H1 (cell line): ENCODE data around the gene TRAF3. TPM values are rescaled to one million over a fixed set of nuclear protein-coding genes. Genes with fewer than 3 reads are reported as not detected.

Source experiments
- CTCF ChIA-PET: fragments of 300-600 bp; sonication (Branson Sonifier 250); formaldehyde crosslinking; loops from one replicate; lab custom pipeline; 2021; ENCODE audit not compliant: partially characterized antibody; lab: Charles Lee
- POLR2A ChIA-PET: fragments of 300-600 bp; sonication (Branson Sonifier 250); formaldehyde crosslinking; loops from one replicate; lab custom pipeline; 2021; ENCODE audit warnings: inconsistent platforms; ENCODE audit not compliant: partially characterized antibody; lab: Charles Lee
- DNase-seq, 2 experiments: peaks; one replicate each; pipeline versions ENCODE4 v3.0.0 to v3.0.0-alpha.2; 2010 to 2022; ENCODE audit warnings: low spot score in 2 of 2, low read depth in 1 of 2, mixed read lengths in 1 of 2
- FAIRE-seq: peaks from 2 replicates; lab custom pipeline; 2011; peaks lifted over from hg19 to GRCh38; lab: Jason Lieb, UNC
- H2AFZ ChIP-seq: 2 replicates; pipeline ENCODE4 v1.8.1; 2012; ENCODE audit warnings: low read length, inconsistent platforms
- H2AK5ac ChIP-seq: 2 replicates; pipeline ENCODE4 v1.6.1; 2013; ENCODE audit warnings: low read depth, low read length
- H2BK120ac ChIP-seq: replicated peaks from 2 replicates; pipeline ENCODE3; 2013; ENCODE audit warnings: low read depth, low read length, inconsistent platforms
- H2BK12ac ChIP-seq: 2 replicates; pipeline ENCODE4 v1.6.1; 2013; ENCODE audit warnings: low read depth, low read length
- H2BK15ac ChIP-seq: 2 replicates; pipeline ENCODE4 v1.6.1; 2013; ENCODE audit warnings: low read length
- H2BK20ac ChIP-seq: 2 replicates; pipeline ENCODE4 v1.6.1; 2013; ENCODE audit warnings: low read length
- H2BK5ac ChIP-seq: 2 replicates; pipeline ENCODE4 v1.6.1; 2013; ENCODE audit warnings: low read depth, low read length
- H3K14ac ChIP-seq: 2 replicates; pipeline ENCODE4 v1.6.1; 2013; ENCODE audit warnings: inconsistent platforms; ENCODE audit not compliant: insufficient read length
- H3K18ac ChIP-seq: 2 replicates; pipeline ENCODE4 v1.6.1; 2013; ENCODE audit warnings: low read length; ENCODE audit errors: extremely low read depth
- H3K23ac ChIP-seq: 2 replicates; pipeline ENCODE4 v1.6.1; 2013; ENCODE audit warnings: inconsistent platforms; ENCODE audit not compliant: insufficient read length
- H3K23me2 ChIP-seq: 2 replicates; pipeline ENCODE4 v1.6.1; 2013; ENCODE audit warnings: low read depth, low read length
- H3K27ac ChIP-seq: 2 replicates; pipeline ENCODE4 v1.6.1; 2011; ENCODE audit warnings: low read depth, low read length, inconsistent platforms
- H3K27me3 ChIP-seq, 4 experiments: replicated peaks in 1 of 4; 1 replicate in 1 of 4; 2 replicates in 3 of 4; pipeline versions ENCODE4 v1.6.1 to v1.8.1; 2011 to 2013; ENCODE audit warnings: low read length in 3 of 4, mild to moderate bottlenecking in 3 of 4, inconsistent platforms in 2 of 4, mixed read lengths in 2 of 4, moderate library complexity in 1 of 4; ENCODE audit not compliant: control insufficient read depth in 3 of 4, insufficient read depth in 3 of 4; ENCODE audit errors: extremely low read depth in 1 of 4
- H3K36me3 ChIP-seq, 4 experiments: 2 replicates each; pipeline versions ENCODE4 v1.6.1 to v1.8.1; 2011 to 2013; ENCODE audit warnings: mild to moderate bottlenecking in 4 of 4, low read length in 3 of 4, moderate library complexity in 2 of 4, control low read depth in 1 of 4, inconsistent platforms in 1 of 4; ENCODE audit not compliant: insufficient read depth in 4 of 4, control insufficient read depth in 2 of 4
- H3K4ac ChIP-seq: replicated peaks from 2 replicates; pipeline ENCODE3; 2013; ENCODE audit warnings: low read length, low read depth, mixed read lengths, inconsistent platforms; ENCODE audit not compliant: insufficient read length
- H3K4me1 ChIP-seq, 4 experiments: replicated peaks in 1 of 4; 1 replicate in 1 of 4; 2 replicates in 3 of 4; pipeline versions ENCODE4 v1.6.1 to v1.8.1; 2011 to 2013; ENCODE audit warnings: low read length in 3 of 4, inconsistent platforms in 2 of 4, mixed read lengths in 1 of 4; ENCODE audit not compliant: insufficient read depth in 4 of 4, control insufficient read depth in 3 of 4
- H3K4me2 ChIP-seq, 2 experiments: 2 replicates each; pipeline versions ENCODE4 v1.6.1 to v1.8.1; 2011 to 2013; ENCODE audit warnings: low read depth in 2 of 2, low read length in 2 of 2, control low read depth in 1 of 2, inconsistent platforms in 1 of 2, mild to moderate bottlenecking in 1 of 2; ENCODE audit not compliant: insufficient read depth in 1 of 2
- H3K4me3 ChIP-seq, 4 experiments: fragments of 200-600, 300-600 bp in 1 of 4; sonication (generic), shearing (Covaris generic), sonication (Bioruptor Twin) in 1 of 4; 2 replicates each; pipeline versions ENCODE4 v1.5.1 to v1.8.1; 2011 to 2016; ENCODE audit warnings: low read length in 4 of 4, low read depth in 3 of 4, control low read depth in 2 of 4, inconsistent platforms in 2 of 4, mild to moderate bottlenecking in 2 of 4, mixed read lengths in 1 of 4, moderate library complexity in 1 of 4; ENCODE audit not compliant: insufficient read depth in 2 of 4; ENCODE audit errors: extremely low read depth in 1 of 4
- H3K56ac ChIP-seq: replicated peaks from 2 replicates; pipeline ENCODE3; 2013; ENCODE audit warnings: low read depth, mild to moderate bottlenecking, mixed read lengths, low read length, inconsistent platforms; ENCODE audit not compliant: insufficient read length
- H3K79me1 ChIP-seq: 2 replicates; pipeline ENCODE4 v1.6.1; 2013; ENCODE audit warnings: low read depth, low read length, control low read depth
- H3K79me2 ChIP-seq, 2 experiments: 2 replicates each; pipeline versions ENCODE4 v1.6.1 to v1.8.1; 2012 to 2013; ENCODE audit warnings: low read length in 2 of 2, mild to moderate bottlenecking in 2 of 2, inconsistent platforms in 1 of 2; ENCODE audit not compliant: insufficient read depth in 2 of 2, control insufficient read depth in 1 of 2
- H3K9ac ChIP-seq, 4 experiments: replicated peaks in 1 of 4; 1 replicate in 1 of 4; 2 replicates in 3 of 4; pipeline versions ENCODE4 v1.6.1 to v1.8.1; 2011 to 2013; ENCODE audit warnings: low read depth in 3 of 4, low read length in 3 of 4, control low read depth in 2 of 4, mild to moderate bottlenecking in 2 of 4, moderate library complexity in 2 of 4, inconsistent platforms in 1 of 4; ENCODE audit errors: extremely low read depth in 1 of 4
- H3K9me3 ChIP-seq, 2 experiments: 2 replicates each; pipeline versions ENCODE4 v1.6.1 to v1.8.1; 2012 to 2013; ENCODE audit warnings: mild to moderate bottlenecking in 2 of 2, moderate library complexity in 2 of 2, control low read depth in 1 of 2, inconsistent platforms in 1 of 2, low read depth in 1 of 2, low read length in 1 of 2, mixed read lengths in 1 of 2; ENCODE audit not compliant: insufficient read depth in 2 of 2
- H4K20me1 ChIP-seq, 2 experiments: replicated peaks in 1 of 2; 2 replicates each; pipeline versions ENCODE3 to v1.8.1; 2011 to 2013; ENCODE audit warnings: inconsistent platforms in 2 of 2, low read length in 2 of 2, mild to moderate bottlenecking in 1 of 2; ENCODE audit not compliant: insufficient read depth in 2 of 2, control insufficient read depth in 1 of 2
- H4K5ac ChIP-seq: 2 replicates; pipeline ENCODE4 v1.6.1; 2013; ENCODE audit warnings: low read length, low read depth, mixed read lengths, inconsistent platforms; ENCODE audit not compliant: insufficient read length
- H4K8ac ChIP-seq: 2 replicates; pipeline ENCODE4 v1.8.0; 2013; ENCODE audit warnings: mild to moderate bottlenecking, moderate library complexity, low read length, inconsistent platforms; ENCODE audit not compliant: insufficient read depth; ENCODE audit errors: extremely low read depth
- H4K91ac ChIP-seq: replicated peaks from 2 replicates; pipeline ENCODE3; 2013; ENCODE audit warnings: low read length, mixed read lengths, inconsistent platforms; ENCODE audit not compliant: insufficient read length
- BCL11A ChIP-seq, 2 experiments: IDR thresholded peaks; one replicate each; pipeline ENCODE4 v1.6.1; 2011; ENCODE audit warnings: low read depth in 2 of 2, low read length in 2 of 2, mild to moderate bottlenecking in 2 of 2
- CHD1 ChIP-seq: IDR thresholded peaks from 2 replicates; pipeline ENCODE4 v1.6.1; 2012; ENCODE audit warnings: low read depth, low read length, improper control_type of control experiment
- CHD2 ChIP-seq: IDR thresholded peaks from 2 replicates; pipeline ENCODE4 v1.6.1; 2012; ENCODE audit warnings: low read length, improper control_type of control experiment
- SIRT6 ChIP-seq: IDR thresholded peaks from one replicate; pipeline ENCODE4 v1.7.1; 2012; ENCODE audit warnings: low read length, inconsistent platforms
- SP4 ChIP-seq: IDR thresholded peaks from 2 replicates; pipeline ENCODE4 v1.6.1; 2012; ENCODE audit warnings: low read length, inconsistent platforms
- TAF1 ChIP-seq: IDR thresholded peaks from 2 replicates; pipeline ENCODE4 v1.6.1; 2011; ENCODE audit warnings: mild to moderate bottlenecking, low read depth, low read length
- TCF12 ChIP-seq: IDR thresholded peaks from 2 replicates; pipeline ENCODE4 v1.6.1; 2011; ENCODE audit warnings: low read depth, mild to moderate bottlenecking, low read length
- WGBS, 2 experiments: shearing (Covaris generic) in 1 of 2; methylation state at CpG; one replicate each; pipeline versions ENCODE4 v1.1.6 to v1.1.7; 2013 to 2015; ENCODE audit warnings: low lambda C conversion rate in 2 of 2, mixed read lengths in 2 of 2, inconsistent platforms in 1 of 2, low coverage in 1 of 2, missing lambda C conversion rate in 1 of 2; ENCODE audit not compliant: insufficient replicate concordance in 2 of 2, insufficient coverage in 1 of 2, insufficient read length in 1 of 2; ENCODE audit errors: extremely low coverage in 1 of 2, missing lambda C conversion rate in 1 of 2; 5-methylcytosine and 5-hydroxymethylcytosine counted together
- polyA plus RNA-seq, 7 experiments: library from polyadenylated mRNA; depleted of rRNA in 3 of 7; stranded (reverse) in 5 of 7; unstranded in 2 of 7; fragments of >200 nt in 5 of 7; fragments of 200-250 nt in 2 of 7; gene quantifications; 1 replicate in 5 of 7; 2 replicates in 1 of 7; 4 replicates in 1 of 7; pipeline versions ENCODE4 v1.2.1 to v1.2.3, GENCODE V29; 2011 to 2013; ENCODE audit warnings: missing spikeins in 2 of 7, mixed read lengths in 2 of 7
- total RNA-seq: library from RNA; stranded (reverse); fragmentation: NEBNext Ultra II Directional; extraction: Animal tissue kit (Norgen Biotek cat#: 25700); gene quantifications from 2 replicates; pipeline ENCODE4 v1.2.1, GENCODE V29; 2021
- TF ChIP-seq, protein P1 (sequence below): IDR thresholded peaks from 2 replicates; pipeline ENCODE4 v1.6.1; 2012; ENCODE audit warnings: inconsistent platforms

Gene TRAF3
- total and polyA plus RNA-seq, 2 of the 8 experiments (the other 6 are each of a cell fraction or from before 2014, with no cell fraction given) = 5.8 to 12.1 TPM

- Histone ChIP-seq H3K27ac (no peak overlapping the region), H4K20me1 (no peaks in the 10 kb centered on the region), H3K23ac (no peak overlapping the region), H3K9ac (no peak overlapping the region), H2BK15ac (no peak overlapping the region), H2BK20ac (no peak overlapping the region), H3K9me3 (no peaks in the 10 kb centered on the region), H3K23me2 (no peaks in the 10 kb centered on the region; the same call in 1 of the 2 replicates), H2BK12ac (no peak overlapping the region), H3K79me2 (no peaks in the 10 kb centered on the region), H4K8ac (no peak overlapping the region), H2AK5ac (no peak overlapping the region), H3K4me3 (no peak overlapping the region), H2BK5ac (no peak overlapping the region), H3K36me3 (peaks cover 0 to 12% (median 5%) of the 10 kb centered on the region in 4 experiments; a peak in 5 of 8 replicates), H4K5ac (no peak overlapping the region), H3K56ac (no peak overlapping the region), H3K79me1 (no peaks in the 10 kb centered on the region), H3K4me2 (no peak overlapping the region), H3K27me3 (no peaks in the 10 kb centered on the region), H4K91ac (no peak overlapping the region), H2AFZ (no peak overlapping the region), H3K14ac (no peak overlapping the region), H2BK120ac (no peak overlapping the region), H3K18ac (no peak overlapping the region; the same call in 1 of the 2 replicates), H3K4me1 (no peaks in the 10 kb centered on the region; a peak in 2 of 7 replicates), H3K4ac (no peak overlapping the region)
- WGBS, 2 experiments = 93% methylated on average over 7 of the region's 7 CpGs; no CpG with 5 or more reads in 1 of the 2 experiments
- POLR2A ChIA-PET = no interaction called here
- DNase-seq = no peak
- CTCF ChIA-PET = interaction anchor here (0.7 to 1.6 kb wide), 5 partner anchors 29 to 179 kb away, joined by 3 to 4 read pairs (median 3); no protein-coding TSS in a partner anchor
- FAIRE-seq = no peak
- TF ChIP-seq CHD1 (no peak), SP4 (no peak), TCF12 (no peak), SIRT6 (no peak), BCL11A (IDR thresholded peaks at IDR 0.05; ENCODE audit: low read depth in 2 of 2, low read length in 2 of 2) (no peak), CHD2 (no peak), TAF1 (no peak)
- TF ChIP-seq, protein P1, sequence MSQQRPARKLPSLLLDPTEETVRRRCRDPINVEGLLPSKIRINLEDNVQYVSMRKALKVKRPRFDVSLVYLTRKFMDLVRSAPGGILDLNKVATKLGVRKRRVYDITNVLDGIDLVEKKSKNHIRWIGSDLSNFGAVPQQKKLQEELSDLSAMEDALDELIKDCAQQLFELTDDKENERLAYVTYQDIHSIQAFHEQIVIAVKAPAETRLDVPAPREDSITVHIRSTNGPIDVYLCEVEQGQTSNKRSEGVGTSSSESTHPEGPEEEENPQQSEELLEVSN = no peak
These were observed 95.9 kb downstream of the TRAF3 start for GRCh38 chr14:102873131-102873530.
